ENCODE measurements around the gene FPR1.

FPR1 gene, protein sequence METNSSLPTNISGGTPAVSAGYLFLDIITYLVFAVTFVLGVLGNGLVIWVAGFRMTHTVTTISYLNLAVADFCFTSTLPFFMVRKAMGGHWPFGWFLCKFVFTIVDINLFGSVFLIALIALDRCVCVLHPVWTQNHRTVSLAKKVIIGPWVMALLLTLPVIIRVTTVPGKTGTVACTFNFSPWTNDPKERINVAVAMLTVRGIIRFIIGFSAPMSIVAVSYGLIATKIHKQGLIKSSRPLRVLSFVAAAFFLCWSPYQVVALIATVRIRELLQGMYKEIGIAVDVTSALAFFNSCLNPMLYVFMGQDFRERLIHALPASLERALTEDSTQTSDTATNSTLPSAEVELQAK

DNA sequence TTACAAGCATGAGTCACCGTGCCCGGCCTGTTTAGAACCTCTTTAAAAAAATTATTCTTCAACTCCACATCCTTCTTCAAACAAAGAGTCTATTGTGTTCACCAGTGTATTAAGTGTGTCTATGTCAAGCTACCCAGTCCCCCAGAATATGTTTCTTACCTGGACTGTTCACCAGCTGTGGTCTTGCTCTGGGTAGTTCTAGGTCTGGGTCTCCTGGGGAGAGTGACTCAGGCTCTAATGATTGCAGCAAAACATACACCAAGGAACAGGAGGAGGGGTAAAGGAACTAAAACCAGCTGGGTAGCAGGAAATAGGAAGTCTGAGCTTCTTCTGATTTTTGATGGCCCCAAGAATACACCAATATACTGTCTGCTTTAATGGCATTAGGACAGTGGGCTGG is at the start of gene FPR1:
FPR1 (minus strand) TSS at position 224 of the 400 bp plus-strand sequence. CDS start 4,884 bp downstream, outside the sequence.
- DNase-seq = no peak

DNA sequence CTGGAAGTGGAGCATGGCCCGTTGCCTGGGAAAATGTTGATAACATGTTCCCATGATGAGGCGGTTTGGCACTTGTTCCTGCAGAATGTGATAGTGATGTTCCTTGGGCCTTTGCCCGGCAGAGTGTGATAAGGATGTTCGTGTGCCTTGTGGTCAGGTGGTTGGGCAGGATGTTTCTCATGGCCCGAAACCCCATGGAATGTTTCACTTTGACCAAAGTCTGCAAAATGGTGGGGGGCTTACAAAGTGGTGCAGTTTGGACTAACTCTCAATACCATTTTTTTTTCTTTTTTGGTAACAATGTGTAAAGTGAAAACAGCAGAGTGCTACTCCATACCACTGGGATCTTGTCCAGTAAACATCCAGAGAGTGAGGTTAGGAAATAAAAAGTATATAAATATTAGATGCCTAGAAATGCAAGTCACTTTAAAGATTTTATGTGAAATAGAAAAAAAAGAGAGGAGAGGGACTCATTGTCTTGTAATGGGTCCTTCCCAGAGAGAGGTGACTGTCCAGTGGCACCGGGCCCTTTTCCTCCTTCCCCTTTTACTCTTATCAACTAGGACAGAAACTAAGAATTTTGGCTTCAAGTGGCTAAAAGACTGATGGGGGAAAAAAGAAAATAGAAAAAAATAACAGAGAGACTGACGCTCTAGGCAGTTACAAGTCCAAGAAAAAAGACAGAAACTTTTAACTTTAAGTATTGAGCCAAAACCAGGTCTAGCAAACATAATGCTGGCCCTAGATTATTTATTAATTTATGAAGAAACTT is 49.0 kb upstream of the FPR1 start:
- no peak for DNase-seq

DNA sequence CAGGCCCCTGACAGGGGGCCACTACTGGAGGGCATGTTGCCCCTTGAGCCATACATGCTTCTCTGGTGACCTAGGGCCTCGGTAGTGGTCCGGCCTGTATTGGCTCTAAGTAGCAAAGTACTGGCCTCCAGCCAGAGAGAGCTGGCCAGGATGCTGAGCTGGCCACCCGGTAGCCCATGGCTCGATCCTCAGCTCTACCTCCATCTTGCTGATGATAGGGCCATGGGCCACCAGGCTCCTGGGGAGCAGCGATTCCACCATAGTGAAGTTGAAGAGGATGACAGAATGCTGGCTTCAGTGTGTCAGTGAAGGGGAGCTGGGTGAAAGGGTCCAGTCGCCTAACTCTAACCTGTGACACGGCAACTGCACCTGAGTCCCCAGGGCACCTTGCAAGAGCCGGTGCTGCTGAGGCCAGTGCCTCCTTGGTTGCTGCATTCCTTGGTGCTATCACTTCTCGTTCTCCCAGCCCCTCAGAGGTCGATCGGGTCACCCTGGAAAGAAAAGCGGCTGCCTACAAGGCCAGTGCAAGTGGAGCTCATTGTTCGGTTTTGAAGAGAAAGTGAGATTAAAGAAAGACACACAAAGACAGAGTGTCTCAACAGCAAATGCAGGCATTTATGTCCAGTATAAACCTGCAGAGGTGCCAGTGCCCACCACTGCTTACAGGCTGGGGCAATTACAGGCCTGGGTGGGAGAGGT is 48.2 kb upstream of the FPR1 start:
- DNase-seq = no peak

DNA sequence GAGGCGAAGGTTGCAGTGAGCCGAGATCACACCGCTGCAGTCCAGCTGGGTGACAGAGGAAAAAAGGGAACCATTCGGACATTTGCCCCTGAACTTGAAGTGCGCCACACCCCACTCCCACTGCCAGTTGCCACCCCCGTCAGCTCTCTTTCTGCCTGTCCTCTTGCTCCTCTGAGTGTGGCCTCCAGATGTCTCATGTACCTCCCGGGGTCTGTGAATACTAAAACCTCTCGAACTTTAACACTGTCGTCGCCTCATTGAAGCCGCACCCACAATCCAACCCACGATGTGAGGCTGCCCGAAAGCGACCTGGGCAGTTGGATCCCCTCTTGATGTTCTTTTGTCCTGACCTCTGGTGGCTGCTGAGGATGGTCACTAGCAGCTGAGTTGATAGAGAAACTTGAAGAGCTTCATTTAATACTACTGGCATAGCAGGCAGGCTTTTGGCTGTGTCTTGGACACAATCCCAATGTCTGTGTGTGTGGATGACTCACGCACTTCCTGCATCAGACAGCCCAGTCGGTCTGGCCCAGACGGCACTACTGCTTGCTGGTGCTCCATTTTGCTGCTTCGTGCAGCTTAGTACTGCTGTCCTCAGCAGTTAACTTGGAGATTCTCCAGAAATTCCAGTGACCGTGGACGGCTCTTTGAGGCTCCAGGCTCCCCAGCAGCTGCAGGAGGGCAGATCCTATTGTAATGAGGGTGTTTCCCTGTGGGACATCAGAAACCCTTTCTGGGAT is 47.5 kb upstream of the FPR1 start:
- no peak for DNase-seq

DNA sequence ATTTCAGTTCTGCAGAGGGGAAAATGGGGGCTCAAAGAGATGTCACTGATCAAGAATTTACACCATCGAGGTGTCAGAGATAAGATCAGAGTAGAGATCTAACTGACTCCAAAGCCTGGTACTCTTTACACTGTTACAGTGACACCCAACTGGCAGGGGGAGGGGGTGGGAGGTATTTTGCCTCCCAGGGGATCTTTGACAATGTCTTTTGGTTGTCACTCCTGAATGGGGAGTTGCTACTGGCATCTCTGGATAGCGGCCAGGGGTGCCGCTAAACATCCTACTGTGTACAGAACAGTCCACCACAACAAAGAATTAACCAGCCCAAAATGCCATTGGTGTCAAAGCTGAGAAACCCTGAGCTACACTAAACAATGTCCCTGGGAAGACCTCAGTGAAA is 46.4 kb upstream of the FPR1 start:
- DNase-seq = no peak

DNA sequence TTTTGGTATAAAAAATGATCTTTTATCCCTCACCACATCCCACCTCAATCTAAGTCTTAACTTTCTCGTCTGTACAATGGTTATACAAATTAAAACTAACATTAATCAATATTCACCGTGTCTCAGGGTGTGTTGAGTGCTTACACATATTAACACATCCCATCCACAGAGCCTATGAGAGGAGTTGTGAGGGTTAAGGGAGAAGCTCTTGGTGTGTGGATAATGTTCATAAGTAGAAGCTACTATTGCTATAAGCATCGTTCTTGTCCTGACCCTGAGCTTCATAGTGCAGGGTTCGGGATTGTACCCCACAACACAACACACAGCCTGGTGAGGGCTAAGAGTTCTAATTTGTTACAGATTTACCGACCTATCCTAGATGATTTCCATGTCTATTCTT is 45.8 kb upstream of the FPR1 start:
- DNase-seq = no peak

DNA sequence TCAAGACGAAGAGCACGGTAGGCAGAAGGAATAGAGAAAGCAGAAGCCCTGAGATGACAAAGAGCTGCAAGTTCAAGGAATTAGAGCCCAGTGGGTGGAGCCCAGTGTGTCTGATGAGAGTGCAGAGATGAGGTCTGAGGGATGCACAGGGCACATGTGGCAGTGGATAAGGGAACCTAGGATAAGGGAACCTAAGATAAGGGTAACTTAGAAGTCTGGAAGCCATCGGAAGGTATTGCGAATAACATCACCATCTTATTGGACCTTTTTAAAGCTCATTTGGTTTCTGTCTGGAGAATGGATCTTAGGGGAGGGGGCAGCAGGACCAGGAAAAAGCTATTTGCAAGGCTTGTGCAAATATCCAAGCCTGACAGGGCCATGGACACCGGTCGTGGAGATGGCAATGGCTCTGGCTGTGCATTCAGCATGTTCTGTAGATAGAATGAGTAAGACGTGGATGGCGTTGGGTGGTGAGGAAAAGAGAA is 44.6 kb upstream of the FPR1 start:
- no peak for DNase-seq

DNA sequence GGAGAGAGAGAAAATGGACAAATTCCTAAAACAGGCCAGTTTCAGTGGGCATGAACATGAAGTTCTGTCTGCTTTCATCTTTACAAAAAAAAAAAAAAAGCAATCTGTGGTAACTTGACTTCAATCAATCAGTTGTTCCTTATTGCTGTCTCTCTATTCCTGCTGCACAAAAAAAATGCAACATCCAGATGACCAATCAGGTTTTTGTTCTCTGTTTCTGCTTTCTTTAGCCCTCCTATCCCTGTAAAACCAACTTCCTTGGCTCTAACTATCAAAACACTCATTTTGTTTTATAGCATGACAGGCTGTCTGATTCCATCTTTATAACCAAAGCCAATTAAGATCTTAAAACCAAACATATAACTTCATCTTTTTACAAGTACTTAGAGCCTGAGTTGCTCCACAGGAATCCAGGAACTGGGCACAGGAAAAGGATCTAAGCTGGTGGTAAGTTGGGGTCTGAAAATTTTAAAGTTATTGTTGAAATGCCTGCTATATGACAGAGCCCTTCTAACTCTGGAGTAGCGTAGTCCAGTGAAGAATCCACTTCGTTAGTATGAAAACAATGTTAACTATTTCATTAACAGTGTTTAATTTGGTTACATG is 43.3 kb upstream of the FPR1 start, which contains the start of gene FPR3:
FPR3 (plus strand) TSS at position 273 of the 606 bp plus-strand sequence. CDS start 28,592 bp downstream, outside the sequence.
- no peak for DNase-seq

DNA sequence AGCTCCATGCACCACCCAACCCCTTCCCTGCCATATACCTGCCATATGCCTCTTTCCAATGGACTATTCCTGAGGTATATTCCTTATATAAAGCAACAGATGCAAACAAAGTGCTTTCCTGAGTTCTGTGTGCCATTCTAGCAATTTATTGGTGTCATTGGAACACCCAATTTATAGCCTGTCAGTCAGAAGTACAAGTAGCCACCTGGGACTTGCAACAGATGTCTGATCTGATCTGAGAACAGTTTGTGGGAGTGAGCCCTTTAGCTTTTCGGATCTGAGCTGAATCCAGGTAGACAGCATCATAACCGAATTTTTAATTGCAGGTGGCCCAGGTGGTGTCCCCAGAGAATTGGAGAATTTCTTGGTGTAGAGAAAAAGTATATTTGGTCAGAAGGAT is 42.3 kb upstream of the FPR1 start:
- DNase-seq = no peak

DNA sequence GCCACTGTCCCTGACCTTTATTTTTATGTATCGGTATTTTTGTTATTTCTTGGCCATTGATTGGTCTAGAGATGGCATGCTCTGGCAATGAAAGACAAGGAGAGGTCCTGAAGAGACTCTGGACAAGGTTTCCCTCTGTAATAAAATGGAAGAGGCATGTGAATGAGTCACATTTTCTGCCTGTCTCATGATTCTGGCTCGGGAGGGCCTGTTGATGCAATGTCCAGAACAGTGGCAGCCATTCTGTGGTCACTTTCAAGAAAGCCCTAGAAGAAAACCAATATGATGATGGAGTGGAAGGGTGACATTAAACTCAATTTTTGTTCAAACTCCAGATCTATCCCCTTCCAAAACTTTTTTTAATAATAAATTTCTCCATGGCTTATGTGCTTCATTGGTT is 41.3 kb upstream of the FPR1 start:
- no peak for DNase-seq

DNA sequence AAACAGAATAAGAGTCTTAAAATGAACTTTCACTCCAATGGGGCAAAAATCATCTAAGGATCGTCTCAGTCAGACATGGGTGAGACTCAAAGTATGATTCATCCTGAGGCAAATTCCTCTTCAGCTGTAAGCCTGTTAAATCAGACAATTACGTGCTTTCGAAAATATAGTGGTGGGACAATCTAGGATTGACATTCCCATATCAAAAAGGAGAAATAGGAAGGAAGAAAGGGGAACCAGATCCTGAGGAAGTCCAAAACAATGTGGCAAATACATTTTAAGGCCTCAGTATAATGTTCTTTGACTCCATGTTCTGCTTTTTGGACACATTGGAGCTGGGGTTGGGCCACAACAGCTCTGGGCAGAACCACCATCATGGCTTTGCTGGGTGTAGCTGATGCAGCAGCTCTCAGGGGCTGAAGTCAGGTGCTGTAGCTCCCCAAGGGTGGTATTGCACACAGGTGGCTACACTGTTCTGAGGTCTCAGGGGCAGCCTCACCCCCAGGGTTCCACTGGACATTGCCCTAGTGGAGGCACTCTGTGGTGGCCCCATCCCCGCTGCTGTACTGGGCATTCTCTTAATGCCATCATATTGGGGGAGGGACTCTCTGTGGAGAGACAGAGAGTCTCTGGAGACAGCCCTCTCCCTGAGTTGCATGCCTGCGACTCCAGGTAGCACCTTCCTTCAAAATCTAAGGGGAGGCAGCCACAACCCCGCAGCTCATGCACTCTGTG is 37.5 kb upstream of the FPR1 start:
- no peak for DNase-seq

DNA sequence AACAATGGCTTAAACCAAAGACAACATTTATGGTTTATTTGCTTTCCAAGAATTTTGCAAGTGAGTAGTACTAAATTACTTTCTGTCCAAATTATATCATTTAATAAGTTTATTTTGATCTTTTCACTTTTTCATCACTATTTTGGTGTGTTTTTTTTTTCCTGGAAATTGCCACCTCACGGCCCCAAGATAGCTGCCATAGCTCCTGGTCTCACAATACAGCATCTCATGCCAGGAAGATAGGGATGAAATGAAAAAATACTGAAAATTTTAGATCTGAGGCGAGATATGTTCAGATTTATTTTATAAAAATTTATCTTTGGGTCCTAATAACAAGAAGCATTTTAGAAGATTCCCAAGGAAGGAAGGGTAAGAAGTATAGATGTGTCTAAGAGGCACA is 36.4 kb upstream of the FPR1 start:
- no peak for DNase-seq

DNA sequence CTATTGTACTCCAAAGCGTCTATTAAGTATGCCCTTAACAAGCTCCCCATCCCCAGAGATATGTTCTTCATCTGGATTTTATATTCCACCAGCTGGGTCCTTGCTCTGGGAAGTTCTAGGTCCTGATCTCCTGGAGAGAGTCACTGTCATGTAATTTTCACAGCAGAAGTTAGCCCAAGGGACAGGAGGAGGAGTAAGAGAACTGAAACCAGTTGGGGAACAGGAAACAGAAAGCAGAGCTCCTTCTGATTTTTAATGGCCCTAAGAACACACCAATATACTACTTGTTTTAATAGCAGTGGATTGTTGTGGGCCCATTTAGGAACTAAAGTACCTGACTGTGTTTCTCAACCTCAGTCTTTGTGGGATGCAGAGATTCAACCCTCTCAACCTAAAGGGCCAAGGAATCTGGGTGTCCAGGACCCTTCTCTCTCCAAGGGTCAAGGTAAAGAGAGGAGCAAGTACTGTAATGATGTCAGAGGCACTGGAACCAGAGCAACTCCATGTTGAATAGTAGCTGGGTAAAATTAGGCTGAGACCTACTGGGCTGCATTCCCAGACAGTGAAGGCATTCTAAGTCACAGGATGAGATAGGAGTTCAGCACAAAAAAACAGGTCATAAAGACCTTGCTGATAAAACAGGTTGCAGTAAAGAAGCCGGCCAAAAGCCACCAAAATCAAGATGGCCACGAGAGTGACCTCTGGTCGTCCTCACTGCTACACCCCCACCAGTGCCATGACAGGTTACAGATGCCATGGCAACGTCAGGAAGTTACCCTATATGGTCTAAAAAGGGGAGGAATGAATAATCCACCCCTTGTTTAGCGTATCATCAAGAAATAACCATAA is 35.2 kb upstream of the FPR1 start:
- DNase-seq = no peak

DNA sequence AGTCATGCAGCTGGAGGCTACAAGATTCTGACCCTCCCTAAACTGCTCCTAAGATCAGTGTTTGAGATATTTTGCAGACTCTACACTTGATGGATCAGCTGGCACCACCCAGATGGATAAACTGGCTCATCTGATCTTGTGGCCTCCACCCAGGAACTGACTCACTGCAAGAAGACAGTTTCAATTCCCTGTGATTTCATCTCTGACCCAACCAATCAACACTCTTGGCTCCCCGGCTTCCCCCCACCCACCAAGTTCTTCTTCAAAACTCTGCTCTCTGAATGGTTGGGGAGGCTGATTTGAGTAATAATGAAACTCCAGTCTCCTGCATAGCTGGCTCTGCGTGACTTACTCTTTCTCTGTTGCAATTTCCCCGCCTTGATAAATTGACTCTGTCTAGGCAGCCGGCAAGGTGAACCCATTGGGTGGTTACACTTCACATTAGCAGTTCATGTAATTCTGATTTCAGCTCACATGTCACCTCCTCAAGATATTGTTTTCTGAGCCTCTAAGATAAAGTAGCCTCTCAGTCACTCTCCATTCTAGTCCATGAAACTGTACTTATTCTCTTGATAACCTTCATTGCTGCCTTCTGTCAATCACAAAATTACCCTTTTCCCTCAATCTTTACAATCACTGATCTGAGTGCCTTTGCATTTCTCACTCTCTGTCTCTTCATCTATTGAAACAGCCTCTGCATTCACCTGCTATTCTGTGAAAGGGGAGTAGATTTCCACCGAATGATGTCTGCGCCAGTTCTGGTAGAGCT is 33.4 kb upstream of the FPR1 start:
- no peak for DNase-seq

DNA sequence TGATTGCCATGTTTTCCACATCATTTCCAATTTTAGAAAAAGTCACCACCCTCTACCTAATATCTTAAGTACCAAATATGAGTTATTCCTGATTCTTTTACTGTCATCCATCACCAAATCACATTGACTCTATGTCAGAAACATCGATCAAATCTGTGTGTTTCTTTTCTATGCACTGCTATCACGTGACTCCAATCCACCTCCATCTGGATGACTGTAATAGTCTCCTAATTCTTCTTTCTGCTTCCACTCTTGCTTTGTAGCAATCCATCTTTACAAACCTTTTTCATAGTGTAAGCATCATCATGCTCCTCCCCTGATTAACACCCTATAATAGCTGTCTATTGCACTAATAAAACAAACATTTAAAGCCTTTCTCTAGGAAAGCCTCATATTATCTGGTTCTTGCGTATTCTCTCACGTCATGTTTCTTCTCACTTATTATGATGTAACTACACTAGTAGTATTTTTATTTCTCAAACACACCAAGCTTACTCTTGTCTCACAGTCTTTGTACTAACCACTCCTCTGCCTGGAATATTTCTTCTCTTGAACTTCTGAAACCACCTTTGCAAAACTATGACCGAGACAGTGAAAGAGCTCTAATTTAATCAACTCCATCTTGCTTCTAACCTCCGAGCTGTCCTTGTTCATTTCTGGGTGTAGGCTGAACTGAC is 32.6 kb upstream of the FPR1 start:
- no peak for DNase-seq

DNA sequence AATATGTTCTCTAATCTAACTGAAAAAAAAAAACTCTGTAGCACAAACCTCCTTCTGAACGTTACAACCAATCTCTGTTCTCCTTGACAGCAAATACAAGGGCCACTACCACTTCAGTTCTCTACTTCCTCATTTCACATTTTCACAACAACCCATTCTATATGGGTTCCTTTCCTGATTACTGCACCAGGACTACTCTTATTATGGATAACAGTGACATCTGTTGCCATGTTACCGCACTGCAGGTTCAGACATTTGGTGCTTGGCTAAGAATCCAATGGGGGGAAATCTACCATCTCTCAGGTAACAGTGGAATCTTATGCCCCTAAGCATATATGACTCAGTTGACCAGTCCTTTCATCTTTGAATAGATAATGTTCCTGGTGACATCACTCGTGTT is 31.7 kb upstream of the FPR1 start:
- no peak for DNase-seq

DNA sequence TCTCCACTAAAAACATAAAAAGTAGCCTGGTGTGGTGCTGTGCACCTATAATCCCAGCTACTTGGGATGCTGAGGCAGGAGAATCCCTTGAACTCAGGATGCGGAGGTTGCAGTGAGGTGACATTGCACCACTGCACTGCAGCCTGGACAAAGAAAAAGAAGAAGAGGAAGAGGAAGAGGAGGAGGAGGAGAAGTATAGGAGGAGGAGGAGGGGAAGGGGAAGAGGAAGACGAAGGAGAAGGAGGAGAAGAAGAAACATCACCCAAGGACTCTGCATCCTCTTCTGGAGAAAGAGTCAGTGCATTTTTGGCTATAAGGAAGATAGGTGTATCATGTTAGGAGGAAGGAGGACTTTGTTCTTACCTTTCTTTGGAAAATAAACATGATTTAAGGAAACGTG is 30.3 kb upstream of the FPR1 start:
- no peak for DNase-seq

DNA sequence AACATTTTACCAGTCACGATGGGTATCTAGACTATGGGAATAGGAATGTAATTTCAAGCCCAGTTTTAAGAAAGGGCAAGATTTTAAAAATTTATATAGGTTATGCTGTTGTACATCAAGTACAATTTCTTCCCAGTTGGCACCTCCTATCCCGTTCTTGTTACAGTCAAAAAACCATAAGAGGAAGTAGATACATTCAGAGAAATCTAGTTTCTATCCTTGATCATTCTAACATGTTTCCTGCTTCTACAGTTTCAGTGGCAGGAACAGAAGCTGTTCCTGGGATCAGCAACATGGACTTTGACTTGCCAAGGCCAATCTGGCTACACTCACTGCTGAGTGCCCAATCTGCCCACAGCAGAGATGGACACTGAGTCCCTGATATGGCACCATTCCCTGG is 28.6 kb upstream of the FPR1 start:
- DNase-seq = no peak

DNA sequence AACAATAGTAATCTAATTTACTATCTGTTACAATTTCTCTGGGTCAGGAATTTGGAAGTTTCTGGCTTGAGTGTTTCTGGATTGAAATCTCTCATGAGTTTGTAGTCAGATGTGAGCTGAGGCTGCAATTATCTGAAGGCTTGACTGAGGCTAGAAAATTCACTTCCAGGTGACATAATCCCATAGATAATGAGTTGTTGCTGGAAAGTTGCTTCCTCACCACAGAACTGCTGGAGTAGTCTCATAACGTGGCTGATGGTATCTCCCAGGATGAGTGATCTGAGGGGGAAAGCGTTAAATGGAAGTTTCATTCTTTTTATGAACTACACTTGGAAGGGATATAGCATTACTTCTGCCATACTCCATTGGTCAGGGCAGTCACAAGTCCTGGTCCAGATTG is 28.0 kb upstream of the FPR1 start:
- DNase-seq = no peak

Measured in NCI-H1048 (cell line).